Thoracic aorta (tissue), 2 donors: ENCODE data around the gene MOCS3. TPM values are rescaled to one million over a fixed set of nuclear protein-coding genes. Genes with fewer than 3 reads are reported as not detected.

ENCODE experiments used
- ATAC-seq: fragments of 150-250 bp; one replicate; pipeline ENCODE4 v1.8.0; 2017; ENCODE audit warnings: low read depth; ENCODE audit not compliant: insufficient number of reproducible peaks, low FRiP score
- DNase-seq: peaks from one replicate; pipeline ENCODE4 v3.0.0-alpha.2; 2020; ENCODE audit warnings: low spot score
- H3K27ac ChIP-seq, 2 donors: fragments of 200-600 bp; sonication (generic); 1 replicate in 1 of 2; 2 replicates in 1 of 2; pipeline ENCODE4 v1.5.1; 2016; ENCODE audit warnings: mild to moderate bottlenecking in 2 of 2, moderate library complexity in 2 of 2
- H3K27me3 ChIP-seq: fragments of 200-600 bp; sonication (generic); replicated peaks from 2 replicates; pipeline ENCODE4 v1.6.0; 2016; ENCODE audit warnings: mild to moderate bottlenecking; ENCODE audit not compliant: insufficient read depth
- H3K36me3 ChIP-seq: fragments of 200-600 bp; sonication (generic); one replicate; pipeline ENCODE4 v1.5.1; 2016
- H3K4me1 ChIP-seq, 2 donors: fragments of 200-600 bp; sonication (generic); 1 replicate in 1 of 2; 2 replicates in 1 of 2; pipeline versions ENCODE4 v1.5.1 to v1.6.0; 2016; ENCODE audit warnings: low read depth in 2 of 2, mild to moderate bottlenecking in 1 of 2; ENCODE audit not compliant: control insufficient read depth in 1 of 2
- H3K4me3 ChIP-seq: fragments of 200-600 bp; sonication (generic); 2 replicates; pipeline ENCODE4 v1.5.1; 2016; ENCODE audit warnings: mild to moderate bottlenecking
- H3K9me3 ChIP-seq: fragments of 200-600 bp; sonication (generic); 2 replicates; pipeline ENCODE4 v1.5.1; 2016
- CTCF ChIP-seq: fragments of 200-600 bp; sonication (generic); IDR thresholded peaks from one replicate; pipeline ENCODE4 v1.5.1; 2019; ENCODE audit warnings: antibody characterized with exemption
- total RNA-seq, 2 donors: library from RNA; depleted of rRNA; stranded (reverse); fragments of >200 nt; gene quantifications; one replicate each; pipeline versions ENCODE4 v1.1.0 to v1.2.3, GENCODE V29; 2016

The MOCS3 gene
- total RNA-seq, 2 donors from 2014 or later = 4.2 to 5.3 TPM

- Histone ChIP-seq H3K36me3 (peaks cover 17% of the 10 kb centered on the region), H3K27me3 (no peaks in the 10 kb centered on the region), H3K27ac (peak within 1 kb of the TSS; percentile 92 to 93), H3K4me1 (peaks cover 25 to 32% of the 10 kb centered on the region in 2 donors), H3K4me3 (peak within 1 kb of the TSS; percentile 89), H3K9me3 (no peaks in the 10 kb centered on the region)
- ATAC-seq (peak; percentile 87), DNase-seq (peak; percentile 76)
- TF ChIP-seq CTCF = peak; percentile 72
Observed at GRCh38 chr20:50931306-50932015, 27.2 kb upstream of the MOCS3 start, which contains the start of gene ADNP. Gene ADNP (minus strand): TSS chr20:50931437. CDS start chr20:50903996, 27,441 bp downstream.

GRCh38 chr20:50932016-50932485 lies 26.6 kb upstream of the MOCS3 start:
- Histone ChIP-seq H3K27me3 (no peaks in the 10 kb centered on the region), H3K36me3 (peaks cover 21% of the 10 kb centered on the region), H3K4me1 (peaks cover 22 to 31% of the 10 kb centered on the region in 2 donors), H3K9me3 (no peaks in the 10 kb centered on the region), H3K4me3 (peak overlapping the region; percentile 79), H3K27ac (peak overlapping the region; percentile 92 to 93)
- DNase-seq (no peak), ATAC-seq (no peak)
- no peak for TF ChIP-seq CTCF

GRCh38 chr20:50932691-50933280 lies 25.8 kb upstream of the MOCS3 start:
- Histone ChIP-seq H3K9me3 (no peaks in the 10 kb centered on the region), H3K4me3 (no peak overlapping the region), H3K36me3 (peaks cover 26% of the 10 kb centered on the region), H3K27me3 (no peaks in the 10 kb centered on the region), H3K27ac (peak overlapping the region in 1 of 2 donors; percentile 92), H3K4me1 (peaks cover 15 to 25% of the 10 kb centered on the region in 2 donors)
- DNase-seq (no peak), ATAC-seq (no peak)
- TF ChIP-seq CTCF = no peak

- no peak overlapping the region for H3K27ac ChIP-seq
- H3K9me3 ChIP-seq = no peaks in the 10 kb centered on the region
- peaks cover 29% of the 10 kb centered on the region for H3K36me3 ChIP-seq
- ATAC-seq = no peak
- H3K4me3 ChIP-seq = no peak overlapping the region
- H3K4me1 ChIP-seq = peaks cover 7 to 18% of the 10 kb centered on the region in 2 donors
- DNase-seq = no peak
- H3K27me3 ChIP-seq = no peaks in the 10 kb centered on the region
- TF ChIP-seq CTCF = no peak
Observed at GRCh38 chr20:50933589-50933988, 25.0 kb upstream of the MOCS3 start.

GRCh38 chr20:50943069-50943468 lies 15.5 kb upstream of the MOCS3 start:
- H3K27me3 ChIP-seq = no peaks in the 10 kb centered on the region
- peaks cover 86% of the 10 kb centered on the region for H3K36me3 ChIP-seq
- ATAC-seq (no peak), DNase-seq (no peak)
- H3K4me1 ChIP-seq = no peaks in the 10 kb centered on the region
- H3K4me3 ChIP-seq = no peak overlapping the region
- no peak for TF ChIP-seq CTCF
- H3K27ac ChIP-seq = no peak overlapping the region
- no peaks in the 10 kb centered on the region for H3K9me3 ChIP-seq
